HepG2 (cell line): ENCODE measurements around the gene GRID1.

Source experiments
- POLR2A ChIP-seq, 2 experiments: IDR thresholded peaks; 2 replicates each; pipeline ENCODE4 v1.6.1; 2011; ENCODE audit warnings: low read depth in 2 of 2, low read length in 2 of 2, mild to moderate bottlenecking in 1 of 2, moderate library complexity in 1 of 2; ENCODE audit not compliant: insufficient read depth in 1 of 2
- ZFP36 ChIP-seq: fragments of 150-350 bp; IDR thresholded peaks from 2 replicates; pipeline ENCODE4 v1.6.1; 2018; ENCODE audit warnings: borderline replicate concordance, low read length, low read depth; ENCODE audit not compliant: partially characterized antibody
- ZNF350 ChIP-seq: sonication (generic); formaldehyde crosslinking; IDR thresholded peaks from 2 replicates; pipeline ENCODE4 v1.4.0; 2020; ENCODE audit warnings: mild to moderate bottlenecking, low read depth, missing genetic modification reagents, borderline replicate concordance
- ZNF431 ChIP-seq: sonication (generic); formaldehyde crosslinking; IDR thresholded peaks from 2 replicates; pipeline ENCODE4 v1.9.0; 2022; ENCODE audit warnings: missing genetic modification reagents, low read depth, mild to moderate bottlenecking, borderline replicate concordance

DNA sequence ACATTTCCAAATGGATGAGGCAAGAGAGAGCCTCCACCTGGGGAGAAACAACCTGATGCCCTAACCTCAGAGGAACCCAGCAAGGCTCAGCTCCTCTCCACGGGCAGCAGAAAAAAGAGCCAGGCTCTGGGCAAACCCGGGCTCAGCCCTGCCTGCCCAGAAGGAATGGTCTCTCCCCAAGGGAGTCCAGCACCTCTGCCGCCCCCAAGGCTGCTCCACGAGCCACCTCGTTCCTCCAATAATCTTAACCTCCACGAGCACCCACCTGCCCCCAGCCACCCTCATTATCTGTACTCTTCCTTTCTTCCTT, 154.2 kb downstream of the GRID1 start:
- TF ChIP-seq POLR2A (IDR thresholded peaks at IDR 0.05; ENCODE audit: insufficient read depth in 1 of 2, low read depth in 2 of 2, low read length in 2 of 2): no peak
- TF ChIP-seq ZNF431 (CRISPR knock-in tag): no peak
- no peak for TF ChIP-seq ZNF350 (CRISPR knock-in tag)
- no peak for TF ChIP-seq ZFP36
